Activated CD8-positive, alpha-beta T cell treated with anti-CD3 and anti-CD28 coated beads for 36 hours (primary cell): Measurements from ENCODE around the gene DCST1. TPM values are rescaled to one million over a fixed set of nuclear protein-coding genes. Genes with fewer than 3 reads are reported as not detected.

Experiments used
- ATAC-seq: fragments of 200-7000 bp; cut with Tn5 transposase; one replicate; pipeline ENCODE4 v1.10.0; 2021; ENCODE audit warnings: mild to moderate bottlenecking, moderate library complexity
- CTCF ChIA-PET: fragments of 350-600 bp; sonication (Branson Sonifier 250); formaldehyde crosslinking; loops from one replicate; lab custom pipeline; 2021; ENCODE audit warnings: antibody characterized with exemption; lab: Charles Lee
- POLR2A ChIA-PET: fragments of 350-600 bp; sonication (Branson Sonifier 250); formaldehyde crosslinking; loops from one replicate; lab custom pipeline; 2021; ENCODE audit warnings: antibody characterized with exemption; lab: Charles Lee
- DNase-seq: peaks from one replicate; pipeline ENCODE4 v3.0.0-alpha.2; 2020
- H3K27ac Mint-ChIP-seq: one replicate; pipeline ENCODE4 v1.8.0; 2021; ENCODE audit warnings: mild to moderate bottlenecking, mixed read lengths
- H3K27me3 Mint-ChIP-seq: one replicate; pipeline ENCODE4 v1.8.0; 2021; ENCODE audit warnings: mixed read lengths
- H3K36me3 Mint-ChIP-seq: one replicate; pipeline ENCODE4 v1.8.0; 2021; ENCODE audit warnings: low read depth, mixed read lengths
- H3K4me1 Mint-ChIP-seq: one replicate; pipeline ENCODE4 v1.8.0; 2021; ENCODE audit warnings: low read depth, mixed read lengths
- H3K4me3 Mint-ChIP-seq: one replicate; pipeline ENCODE4 v1.8.0; 2021; ENCODE audit warnings: mild to moderate bottlenecking, moderate library complexity, mixed read lengths
- H3K9me3 Mint-ChIP-seq: one replicate; pipeline ENCODE4 v1.8.0; 2021; ENCODE audit warnings: mixed read lengths
- CTCF ChIP-seq: fragments of 200-600 bp; IDR thresholded peaks from one replicate; pipeline ENCODE4 v1.8.0; 2022; ENCODE audit warnings: antibody characterized with exemption, mild to moderate bottlenecking
- intact Hi-C: fragments of 100-400 bp; cut with micrococcal nuclease; formaldehyde crosslinking; loops from one replicate; pipeline ENCODE4 v1.10.0; 2022
- total RNA-seq, 2 experiments: library from RNA; stranded (reverse); gene quantifications; one replicate each; pipeline ENCODE4 v1.2.3, GENCODE V29; 2021

The DCST1 gene
- total RNA-seq, 2 experiments from 2014 or later: not detected

- intact Hi-C loops: no loop called here
- no peaks in the 10 kb centered on the region for H3K27me3 Mint-ChIP-seq
- peaks cover 46% of the 10 kb centered on the region for H3K4me1 Mint-ChIP-seq
- H3K27ac Mint-ChIP-seq: peak overlapping the region; percentile 88
- ChIA-PET CTCF (interaction anchor here (0.6 to 5.3 kb wide), 9 partner anchors 16 to 84 kb away, joined by 3 to 108 read pairs (median 9); partner anchors contain the start of genes ADAM15, CKS1B, FLAD1 and PBXIP1), POLR2A (interaction anchor here (0.6 to 5.0 kb wide), 11 partner anchors 7 to 1077 kb away, joined by 3 to 33 read pairs (median 7); partner anchors contain the start of genes ADAM15, CKS1B, FLAD1 and PMVK)
- no peaks in the 10 kb centered on the region for H3K9me3 Mint-ChIP-seq
- ATAC-seq (peak; percentile 46), DNase-seq (peak; percentile 92)
- TF ChIP-seq CTCF: no peak
- H3K4me3 Mint-ChIP-seq: peak overlapping the region; percentile 70
- peaks cover 5% of the 10 kb centered on the region for H3K36me3 Mint-ChIP-seq
These were observed 32.7 kb upstream of the DCST1 start for GRCh38 chr1:155000726-155001424.

- TF ChIP-seq CTCF: no peak
- H3K4me3 Mint-ChIP-seq: peak overlapping the region; percentile 70
- intact Hi-C loops: no loop called here
- H3K27ac Mint-ChIP-seq: peak overlapping the region; percentile 88
- CTCF ChIA-PET: interaction anchor here (0.6 to 4.4 kb wide), 5 partner anchors 16 to 60 kb away, joined by 3 to 77 read pairs (median 4); partner anchors contain the start of gene PBXIP1
- no peaks in the 10 kb centered on the region for H3K9me3 Mint-ChIP-seq
- DNase-seq (no peak), ATAC-seq (no peak)
- H3K36me3 Mint-ChIP-seq: peaks cover 5% of the 10 kb centered on the region
- POLR2A ChIA-PET: interaction anchor here (0.6 to 5.0 kb wide), 6 partner anchors 9 to 1078 kb away, joined by 3 to 33 read pairs (median 5); partner anchors contain the start of genes CKS1B, FLAD1 and PMVK
- H3K4me1 Mint-ChIP-seq: peaks cover 51% of the 10 kb centered on the region
- no peaks in the 10 kb centered on the region for H3K27me3 Mint-ChIP-seq
These were observed 32.3 kb upstream of the DCST1 start for GRCh38 chr1:155001425-155001674.

- ATAC-seq (peak; percentile 71), DNase-seq (peak; percentile 100)
- Mint-ChIP-seq H3K9me3 (no peaks in the 10 kb centered on the region), H3K27ac (peak overlapping the region; percentile 92), H3K36me3 (peaks cover 5% of the 10 kb centered on the region), H3K27me3 (no peaks in the 10 kb centered on the region), H3K4me3 (peak overlapping the region; percentile 70), H3K4me1 (peaks cover 56% of the 10 kb centered on the region)
- ChIA-PET CTCF (interaction anchor here (0.6 to 4.4 kb wide), 5 partner anchors 15 to 58 kb away, joined by 3 to 77 read pairs (median 3); partner anchors contain the start of gene PBXIP1), POLR2A (interaction anchor here (0.6 to 5.0 kb wide), 8 partner anchors 9 to 1078 kb away, joined by 3 to 33 read pairs (median 4); partner anchors contain the start of genes CKS1B, FLAD1, PBXIP1 and PMVK)
- no peak for TF ChIP-seq CTCF
- intact Hi-C loops: no loop called here
These were observed 31.8 kb upstream of the DCST1 start for GRCh38 chr1:155001675-155002463.

GRCh38 chr1:155002464-155003226 is 31.0 kb upstream of the DCST1 start, which contains the start of gene ZBTB7B:
TSS of gene ZBTB7B (plus strand) at chr1:155002802. CDS start at chr1:155014661, 11,859 bp downstream.
- H3K27me3 Mint-ChIP-seq: no peaks in the 10 kb centered on the region
- H3K36me3 Mint-ChIP-seq: peaks cover 5% of the 10 kb centered on the region
- peaks cover 53% of the 10 kb centered on the region for H3K4me1 Mint-ChIP-seq
- DNase-seq (no peak), ATAC-seq (no peak)
- H3K4me3 Mint-ChIP-seq: peak within 1 kb of the TSS; percentile 85
- H3K9me3 Mint-ChIP-seq: no peaks in the 10 kb centered on the region
- no peak for TF ChIP-seq CTCF
- ChIA-PET CTCF (interaction anchor here (1.0 to 1.6 kb wide), 2 partner anchors 15 to 58 kb away, joined by 3 to 4 read pairs; no protein-coding TSS in a partner anchor), POLR2A (interaction anchor here (0.8 to 1.7 kb wide), 5 partner anchors 15 to 134 kb away, joined by 3 to 7 read pairs (median 4); partner anchors contain the start of genes FLAD1 and PBXIP1)
- intact Hi-C loops: no loop called here
- peak within 1 kb of the TSS; percentile 92 for H3K27ac Mint-ChIP-seq
